Heart left ventricle (tissue), 13 donors: Measurements from ENCODE around the gene ACOT6.

Experiments
- CTCF ChIP-seq, 12 donors: fragments of 200-600 bp; sonication (generic) in 4 of 12; IDR thresholded peaks; one replicate each; pipeline versions ENCODE4 v1.5.0 to v1.8.0; 2018 to 2022; ENCODE audit warnings: antibody characterized with exemption in 12 of 12, mild to moderate bottlenecking in 5 of 12
- POLR2A ChIP-seq, 2 donors: fragments of 450-650 bp; IDR thresholded peaks; one replicate each; pipeline ENCODE4 v1.6.1; 2017; ENCODE audit warnings: antibody characterized with exemption in 2 of 2, mild to moderate bottlenecking in 2 of 2, moderate library complexity in 2 of 2
- donor health status: ischemic (EF 13 %, LVEDD 7.1; RV severe dilation, severe dysfunction).
- donor health status: DM: no; HTN: yes; CAD: no.
- donor health status: DM: no; HTN: no; CAD: no.
- donor health status: ischemic (EF 25% LVEDD 6.9; RV normal size, moderate dysfunction).
- donor health status: ischemic (EF 25% LVEDD 5.7; RV mildly dilated, moderate dysfunction).
- donor health status: ischemic (EF 35%, LVEDD 5.7; RV mildly dilated, moderate dysfunction).
- donor health status: nonischemic (EF 11% LVEDD 7.7; RV severe dilation, severe dysfunction).
- donor health status: DM: yes; HTN: yes; CAD: no.
- donor health status: PGD.
- donor health status: ischemic (EF 29% LVEDD 5.4; RV normal size, mild dysfunction).
- donor health status: nonischemic (EF 23%, LVEDD 6.1; RV moderate dilation, normal function).

- TF ChIP-seq POLR2A (IDR thresholded peaks at IDR 0.05): no peak
- no peak for TF ChIP-seq CTCF (IDR thresholded peaks at IDR 0.05)
These were observed 45.0 kb upstream of the ACOT6 start for GRCh38 chr14:73567358-73567757.
